Neuronal stem cell (in vitro differentiated cells): ENCODE measurements around the gene SMAD3.
A peak's percentile ranks its signal among the peaks of the same experiment; 100 is the strongest.

Experiments
- DNase-seq: peaks from one replicate; pipeline ENCODE4 v3.0.0-alpha.2; 2013; ENCODE audit warnings: low spot score
- H2AFZ ChIP-seq: one replicate; pipeline ENCODE4 v1.6.1; 2013; ENCODE audit warnings: mild to moderate bottlenecking, low read length, inconsistent platforms
- H2AK5ac ChIP-seq: 2 replicates; pipeline ENCODE4 v1.6.1; 2013; ENCODE audit warnings: low read depth, mild to moderate bottlenecking, inconsistent platforms, low read length, moderate library complexity, mixed read lengths
- H2BK120ac ChIP-seq: 2 replicates; pipeline ENCODE4 v1.6.1; 2013; ENCODE audit warnings: low read depth, mild to moderate bottlenecking, inconsistent platforms, low read length, moderate library complexity, mixed read lengths
- H2BK12ac ChIP-seq: one replicate; pipeline ENCODE4 v1.6.1; 2013; ENCODE audit warnings: low read length, inconsistent platforms
- H2BK15ac ChIP-seq: 2 replicates; pipeline ENCODE4 v1.6.1; 2013; ENCODE audit warnings: mild to moderate bottlenecking, low read length, inconsistent platforms, mixed read lengths
- H2BK5ac ChIP-seq: one replicate; pipeline ENCODE4 v1.6.1; 2013; ENCODE audit warnings: inconsistent platforms, mild to moderate bottlenecking, low read length, moderate library complexity
- H3K14ac ChIP-seq: one replicate; pipeline ENCODE4 v1.6.1; 2013; ENCODE audit warnings: low read length, inconsistent platforms
- H3K18ac ChIP-seq: 2 replicates; pipeline ENCODE4 v1.6.1; 2013; ENCODE audit warnings: low read length, inconsistent platforms
- H3K23ac ChIP-seq: 2 replicates; pipeline ENCODE4 v1.6.1; 2013; ENCODE audit warnings: low read depth, mild to moderate bottlenecking, mixed read lengths, low read length, inconsistent platforms; ENCODE audit not compliant: poor library complexity
- H3K27ac ChIP-seq: replicated peaks from 3 replicates; pipeline ENCODE4 v1.5.1; 2013; ENCODE audit warnings: low read length, inconsistent platforms
- H3K27me3 ChIP-seq, 3 experiments: 2 replicates each; pipeline ENCODE4 v1.6.1; 2013; ENCODE audit warnings: low read length in 3 of 3, mild to moderate bottlenecking in 2 of 3, inconsistent platforms in 1 of 3, low read depth in 1 of 3, mixed read lengths in 1 of 3, moderate library complexity in 1 of 3; ENCODE audit not compliant: control insufficient read depth in 3 of 3, insufficient read depth in 3 of 3
- H3K36me3 ChIP-seq, 2 donors: replicated peaks in 1 of 2; 2 replicates each; pipeline ENCODE4 v1.6.1; 2013; ENCODE audit warnings: low read length in 2 of 2; ENCODE audit not compliant: control insufficient read depth in 2 of 2, insufficient read depth in 2 of 2
- H3K4ac ChIP-seq: 2 replicates; pipeline ENCODE4 v1.6.1; 2013; ENCODE audit warnings: inconsistent platforms, mild to moderate bottlenecking, low read length, moderate library complexity
- H3K4me1 ChIP-seq, 2 donors: 1 replicate in 1 of 2; 2 replicates in 1 of 2; pipeline ENCODE4 v1.6.1; 2013; ENCODE audit warnings: low read length in 2 of 2, low read depth in 1 of 2; ENCODE audit not compliant: control insufficient read depth in 2 of 2, insufficient read depth in 1 of 2
- H3K4me2 ChIP-seq: one replicate; pipeline ENCODE4 v1.6.1; 2013; ENCODE audit warnings: mild to moderate bottlenecking, low read length, inconsistent platforms; ENCODE audit not compliant: insufficient read depth, poor library complexity, severe bottlenecking
- H3K4me3 ChIP-seq, 2 donors: 2 replicates each; pipeline ENCODE4 v1.5.1; 2013; ENCODE audit warnings: low read length in 2 of 2, mild to moderate bottlenecking in 2 of 2, inconsistent platforms in 1 of 2, moderate library complexity in 1 of 2
- H3K79me1 ChIP-seq: one replicate; pipeline ENCODE4 v1.6.1; 2013; ENCODE audit warnings: low read depth, mild to moderate bottlenecking, inconsistent platforms, low read length, moderate library complexity
- H3K9ac ChIP-seq: one replicate; pipeline ENCODE4 v1.6.1; 2013; ENCODE audit warnings: mild to moderate bottlenecking, low read depth, low read length, inconsistent platforms; ENCODE audit not compliant: poor library complexity
- H3K9me3 ChIP-seq, 2 donors: replicated peaks in 1 of 2; 2 replicates each; pipeline versions ENCODE3 to v1.6.1; 2013; ENCODE audit warnings: low read length in 2 of 2, mild to moderate bottlenecking in 2 of 2, inconsistent platforms in 1 of 2, low read depth in 1 of 2, mixed read lengths in 1 of 2, moderate library complexity in 1 of 2; ENCODE audit not compliant: control insufficient read depth in 2 of 2, insufficient read depth in 1 of 2
- H4K8ac ChIP-seq: one replicate; pipeline ENCODE4 v1.6.1; 2013; ENCODE audit warnings: low read depth, mild to moderate bottlenecking, inconsistent platforms, low read length, moderate library complexity
- H4K91ac ChIP-seq: one replicate; pipeline ENCODE4 v1.6.1; 2013; ENCODE audit warnings: low read length, low read depth, mild to moderate bottlenecking, inconsistent platforms; ENCODE audit not compliant: poor library complexity
- WGBS, 2 donors: extraction: QIAGEN DNeasy Blood & Tissue Kit; methylation state at CpG; one replicate each; pipeline ENCODE4 v1.1.7; 2013; ENCODE audit warnings: missing lambda C conversion rate in 2 of 2, mixed read lengths in 1 of 2; ENCODE audit not compliant: insufficient read length in 2 of 2, insufficient replicate concordance in 1 of 2; ENCODE audit errors: extremely low coverage in 2 of 2; 5-methylcytosine and 5-hydroxymethylcytosine counted together

Gene SMAD3

GRCh38 chr15:67064607-67065530, 533 bp upstream of the SMAD3 start:
- peak overlapping the region; percentile 90 for H2AFZ ChIP-seq
- H4K8ac ChIP-seq, result no peak overlapping the region
- no peak overlapping the region for H2AK5ac ChIP-seq
- peak; percentile 71 for DNase-seq
- no peak overlapping the region for H3K4ac ChIP-seq
- H3K36me3 ChIP-seq, result peaks cover 0 to 10% of the 10 kb centered on the region in 2 donors
- H3K14ac ChIP-seq, result no peak overlapping the region
- no peak overlapping the region for H2BK15ac ChIP-seq
- peak overlapping the region; percentile 31 for H2BK12ac ChIP-seq
- no peaks in the 10 kb centered on the region for H3K9me3 ChIP-seq
- peak overlapping the region; percentile 72 to 93 for H3K4me3 ChIP-seq
- H3K9ac ChIP-seq, result peak overlapping the region; percentile 82
- H3K18ac ChIP-seq, result peak overlapping the region; percentile 92
- peak overlapping the region; percentile 85 for H3K4me2 ChIP-seq
- H4K91ac ChIP-seq, result no peak overlapping the region
- H2BK120ac ChIP-seq, result peak overlapping the region; percentile 81
- H3K27me3 ChIP-seq, result peaks cover 0 to 16% (median 0%) of the 10 kb centered on the region in 3 experiments
- H3K27ac ChIP-seq, result peak overlapping the region; percentile 17
- no CpG with 5 or more reads among the region's 75 CpGs for WGBS, 2 donors
- no peak overlapping the region for H3K23ac ChIP-seq
- H2BK5ac ChIP-seq, result peak overlapping the region; percentile 30
- H3K4me1 ChIP-seq, result peaks cover 21 to 25% of the 10 kb centered on the region in 2 donors
- peaks cover 3% of the 10 kb centered on the region for H3K79me1 ChIP-seq

- Histone ChIP-seq H3K4me3 (peak overlapping the region; percentile 93 to 94), H3K27me3 (peaks cover 0 to 16% (median 0%) of the 10 kb centered on the region in 3 experiments), H2AFZ (peak overlapping the region; percentile 90), H2BK120ac (peak overlapping the region; percentile 90), H2AK5ac (peak overlapping the region; percentile 96), H2BK12ac (no peak overlapping the region), H2BK15ac (peak overlapping the region; percentile 40), H4K8ac (no peak overlapping the region), H3K4me1 (peaks cover 21 to 32% of the 10 kb centered on the region in 2 donors), H3K4me2 (peak overlapping the region; percentile 85), H4K91ac (peak overlapping the region; percentile 73), H3K18ac (peak overlapping the region; percentile 93), H3K4ac (peak overlapping the region; percentile 43), H3K9ac (peak overlapping the region; percentile 89), H3K79me1 (peaks cover 3% of the 10 kb centered on the region), H3K9me3 (peaks cover 0 to 6% of the 10 kb centered on the region in 2 donors), H3K36me3 (peaks cover 0 to 24% of the 10 kb centered on the region in 2 donors), H2BK5ac (peak overlapping the region; percentile 62), H3K14ac (peak overlapping the region; percentile 66), H3K27ac (peak overlapping the region; percentile 58), H3K23ac (peak overlapping the region; percentile 45)
- peak; percentile 58 for DNase-seq
- no CpG with 5 or more reads among the region's 72 CpGs for WGBS, 2 donors
Observed at GRCh38 chr15:67066041-67066958, 898 bp downstream of the SMAD3 start.

GRCh38 chr15:67066959-67067853, 1.8 kb downstream of the SMAD3 start:
- H2AFZ ChIP-seq, result peak overlapping the region; percentile 2
- H3K27me3 ChIP-seq, result peaks cover 0 to 16% (median 0%) of the 10 kb centered on the region in 3 experiments
- H3K27ac ChIP-seq, result peak overlapping the region; percentile 58
- H3K4me1 ChIP-seq, result peaks cover 22 to 32% of the 10 kb centered on the region in 2 donors
- H2BK15ac ChIP-seq, result peak overlapping the region; percentile 40
- H2AK5ac ChIP-seq, result peak overlapping the region; percentile 96
- H3K23ac ChIP-seq, result no peak overlapping the region
- H3K4ac ChIP-seq, result no peak overlapping the region
- H3K79me1 ChIP-seq, result peaks cover 3% of the 10 kb centered on the region
- WGBS, 2 donors, result no CpG with 5 or more reads among the region's 28 CpGs
- peaks cover 0 to 31% of the 10 kb centered on the region in 2 donors for H3K36me3 ChIP-seq
- H3K4me3 ChIP-seq, result peak overlapping the region; percentile 93 to 94
- H2BK5ac ChIP-seq, result peak overlapping the region; percentile 62
- no peak overlapping the region for H4K91ac ChIP-seq
- H3K9me3 ChIP-seq, result peaks cover 0 to 6% of the 10 kb centered on the region in 2 donors
- peak; percentile 48 for DNase-seq
- peak overlapping the region; percentile 93 for H3K18ac ChIP-seq
- no peak overlapping the region for H3K14ac ChIP-seq
- no peak overlapping the region for H3K9ac ChIP-seq
- peak overlapping the region; percentile 85 for H3K4me2 ChIP-seq
- no peak overlapping the region for H2BK12ac ChIP-seq
- no peak overlapping the region for H4K8ac ChIP-seq
- H2BK120ac ChIP-seq, result no peak overlapping the region
